NCI-H1436 (cell line): ENCODE measurements around the gene PPP1R9A.

Experiments
- DNase-seq: peaks from one replicate; lab custom pipeline; 2025; lab: John Stamatoyannopoulos, UW

PPP1R9A gene

DNA sequence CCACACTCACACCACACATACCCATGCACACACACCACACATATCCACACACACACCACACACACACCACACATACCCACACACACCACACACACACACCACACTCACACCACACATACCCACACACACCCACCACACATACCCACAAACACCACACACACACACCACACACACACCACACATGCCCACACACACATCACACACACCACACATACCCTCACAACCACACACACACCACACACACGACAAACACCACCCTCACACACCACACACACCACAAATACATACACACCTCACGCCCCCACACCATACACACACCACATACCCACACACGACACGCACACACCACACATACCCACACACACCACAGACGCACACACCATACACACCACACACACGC lies 297.2 kb downstream of the PPP1R9A start:
- DNase-seq = no peak

DNA sequence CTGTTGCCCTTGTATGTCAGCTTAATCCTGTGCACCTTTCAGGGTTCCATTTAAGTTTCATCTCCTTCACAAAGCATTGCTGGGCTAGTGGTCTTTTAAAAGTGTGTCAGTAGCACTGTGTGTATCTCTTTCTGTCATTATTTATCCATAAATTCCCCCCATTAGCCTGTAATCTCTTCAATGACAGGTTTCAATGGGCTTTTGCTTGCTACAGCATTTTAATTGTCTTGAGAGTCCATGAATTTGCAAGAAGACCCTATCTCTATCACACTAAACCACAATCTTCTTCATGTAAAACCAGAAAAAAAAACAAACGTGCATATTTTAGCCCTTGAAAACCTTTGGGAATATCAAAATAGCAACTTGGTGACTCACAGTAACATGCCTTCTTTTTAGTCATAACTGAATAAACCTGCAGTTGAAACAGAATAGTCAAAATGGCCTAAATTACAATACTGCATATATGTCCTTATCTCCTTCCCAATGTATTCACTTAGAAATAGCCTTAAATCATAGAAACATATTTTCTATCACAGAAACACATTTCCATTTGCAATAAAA lies 298.4 kb downstream of the PPP1R9A start:
- no peak for DNase-seq

DNA sequence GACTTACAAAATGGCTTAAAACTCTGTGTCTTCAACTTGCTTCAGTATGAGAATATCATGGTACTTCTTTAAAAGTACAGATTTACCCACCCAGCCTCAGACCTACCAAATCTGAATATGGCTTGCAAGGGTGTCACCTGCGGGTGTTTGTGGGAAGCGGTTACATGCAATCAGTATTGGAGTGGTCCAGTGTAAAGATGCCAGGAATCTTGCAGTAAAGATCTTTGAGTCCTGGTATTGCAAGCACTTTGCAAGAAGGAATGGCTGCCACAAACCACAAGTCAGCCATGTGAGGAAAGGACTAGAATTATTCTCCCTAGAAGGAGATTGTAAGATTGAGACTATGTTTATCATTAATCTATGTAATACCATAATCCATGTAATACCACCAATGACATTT lies 301.9 kb downstream of the PPP1R9A start:
- DNase-seq = no peak

DNA sequence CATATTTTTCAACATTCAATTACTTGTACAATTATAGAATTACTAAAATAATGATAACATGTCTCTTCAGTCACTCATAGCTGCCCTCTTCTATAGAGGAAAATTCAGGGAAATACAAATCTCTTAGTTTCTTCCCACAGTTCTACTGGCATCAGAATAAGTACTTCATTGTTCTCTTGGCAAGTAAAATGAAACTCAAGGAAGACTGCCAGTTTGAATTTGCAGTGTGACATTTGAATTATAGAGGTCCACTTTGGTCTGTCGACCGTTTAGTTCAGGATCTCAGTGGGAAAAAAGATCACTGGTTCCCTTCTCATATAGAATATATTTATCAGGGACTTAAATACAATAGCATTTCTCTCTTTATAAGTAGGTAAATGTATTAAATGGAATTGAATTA lies 302.4 kb downstream of the PPP1R9A start:
- no peak for DNase-seq

DNA sequence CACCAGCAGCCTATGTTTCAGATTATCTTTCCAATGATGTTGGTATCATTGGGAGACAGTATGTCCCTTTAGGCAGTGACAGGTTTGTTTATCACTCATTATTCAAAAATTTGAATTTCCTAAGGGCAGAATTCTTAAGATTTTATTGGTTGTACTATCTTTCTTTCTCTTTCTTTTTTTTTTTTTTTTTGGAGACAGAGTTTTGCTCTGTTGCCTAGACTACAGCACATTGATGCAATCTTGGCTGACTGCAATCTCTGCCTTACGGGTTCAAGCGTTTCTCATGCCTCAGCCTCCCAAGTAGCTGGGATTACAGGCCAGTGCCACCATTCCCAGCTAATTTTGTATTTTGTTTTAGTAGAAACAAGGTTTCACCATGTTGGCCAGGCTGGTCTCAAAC lies 305.8 kb downstream of the PPP1R9A start:
- no peak for DNase-seq

DNA sequence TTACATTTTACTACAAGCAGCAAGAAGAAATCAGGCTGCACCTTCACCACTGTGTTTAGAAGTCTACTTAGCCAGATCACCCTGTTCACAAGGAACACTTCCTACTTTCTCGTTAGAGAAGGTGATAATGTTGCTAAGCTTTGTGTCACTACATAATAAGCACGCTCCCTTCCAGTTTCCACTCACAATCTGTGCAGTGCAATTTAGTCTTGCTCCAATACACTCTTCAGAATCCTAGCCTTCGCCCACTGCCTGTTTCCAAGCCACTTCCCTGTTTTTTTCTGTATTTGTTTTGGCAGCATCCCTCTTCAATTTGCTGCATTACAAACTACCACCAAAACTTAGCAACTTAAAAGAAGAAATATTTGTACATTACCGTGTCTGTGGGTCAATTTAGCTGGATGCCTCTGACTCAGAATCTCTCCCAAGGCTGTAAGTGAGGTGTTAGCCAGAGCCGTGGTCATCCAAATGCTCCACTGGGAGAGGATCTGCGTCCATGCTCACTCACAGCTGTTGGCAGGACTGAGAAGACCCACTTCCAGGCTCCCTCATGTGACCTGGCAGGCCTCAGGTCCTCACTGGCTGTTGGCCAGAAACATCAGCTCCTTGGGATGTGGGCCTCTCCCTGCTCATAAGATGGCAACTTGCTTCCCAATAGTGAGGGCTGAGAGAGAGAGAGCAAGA lies 306.6 kb downstream of the PPP1R9A start:
- no peak for DNase-seq

DNA sequence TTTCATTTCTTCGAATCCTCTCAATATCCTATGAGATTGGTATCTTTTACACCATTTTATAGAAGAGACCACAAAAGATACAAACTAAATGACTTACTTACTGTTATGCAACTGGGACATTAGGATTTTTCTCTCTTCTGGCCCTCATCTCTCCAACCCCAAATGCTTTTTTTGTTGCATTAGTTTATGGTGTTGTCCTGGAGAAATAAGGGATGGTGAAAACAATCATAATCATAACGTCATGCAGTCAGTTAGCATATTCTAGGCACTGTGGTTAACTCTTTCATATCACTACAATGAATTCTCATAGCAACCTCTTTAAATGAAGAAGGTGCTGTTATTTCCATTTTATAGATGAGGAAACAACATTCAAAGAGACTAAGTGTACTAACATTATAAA lies 312.3 kb downstream of the PPP1R9A start:
- DNase-seq = no peak

DNA sequence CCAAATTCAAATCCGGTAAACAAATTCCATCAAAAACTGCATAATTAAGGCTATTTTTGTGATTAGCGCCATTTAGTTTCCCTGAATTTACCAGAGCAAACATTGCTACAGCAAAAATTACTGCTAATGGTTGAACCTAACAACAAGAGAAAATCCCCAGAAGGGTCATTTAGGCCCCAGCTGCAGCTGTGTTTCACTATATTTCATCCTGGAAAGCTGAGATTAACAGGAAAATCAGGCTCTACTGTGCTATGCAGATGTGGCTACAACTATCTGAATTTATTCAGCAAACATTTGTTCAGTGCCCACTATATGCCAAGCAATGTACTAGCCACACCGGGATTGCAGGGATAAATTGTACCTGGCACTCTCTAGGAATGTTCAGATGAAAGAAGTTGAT lies 312.9 kb downstream of the PPP1R9A start:
- no peak for DNase-seq

DNA sequence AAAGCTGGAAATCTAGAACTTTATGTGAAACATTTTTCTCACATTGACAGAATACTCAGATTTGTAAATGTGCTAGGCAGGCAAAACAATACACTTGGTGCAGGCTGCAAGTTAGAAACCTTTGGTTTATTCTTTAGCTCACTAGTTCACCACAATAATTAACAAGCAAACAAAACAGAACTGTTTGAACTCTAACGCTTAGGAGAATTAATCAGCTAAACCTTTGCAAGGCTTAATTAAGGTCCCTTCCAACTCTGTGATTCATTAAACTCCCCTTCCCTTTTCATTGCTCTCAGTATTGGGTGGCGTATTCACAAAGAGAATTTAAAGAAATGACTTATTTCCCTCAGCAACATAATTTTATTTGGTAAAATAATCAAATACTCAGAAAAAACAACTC lies 317.9 kb downstream of the PPP1R9A start:
- DNase-seq = no peak

DNA sequence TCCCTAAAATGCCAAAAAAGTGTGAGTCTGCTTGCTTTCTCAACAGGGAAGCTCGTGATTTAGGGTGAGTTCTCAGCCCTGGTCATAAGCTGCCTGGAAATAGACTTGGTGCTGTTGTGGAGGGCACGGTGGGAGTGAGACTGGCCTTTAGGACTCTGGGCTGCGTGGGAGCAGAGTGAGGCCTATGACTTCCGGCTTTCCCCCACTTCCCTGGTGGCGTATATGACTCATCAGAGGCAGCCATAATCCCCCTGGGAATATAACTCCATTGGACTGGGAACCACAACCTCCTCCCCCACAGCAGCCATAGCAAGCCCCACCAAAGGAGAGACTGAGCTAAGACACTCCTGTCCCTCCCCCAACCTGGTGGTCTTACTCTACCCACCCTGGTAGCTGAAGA lies 321.9 kb downstream of the PPP1R9A start:
- DNase-seq = no peak

DNA sequence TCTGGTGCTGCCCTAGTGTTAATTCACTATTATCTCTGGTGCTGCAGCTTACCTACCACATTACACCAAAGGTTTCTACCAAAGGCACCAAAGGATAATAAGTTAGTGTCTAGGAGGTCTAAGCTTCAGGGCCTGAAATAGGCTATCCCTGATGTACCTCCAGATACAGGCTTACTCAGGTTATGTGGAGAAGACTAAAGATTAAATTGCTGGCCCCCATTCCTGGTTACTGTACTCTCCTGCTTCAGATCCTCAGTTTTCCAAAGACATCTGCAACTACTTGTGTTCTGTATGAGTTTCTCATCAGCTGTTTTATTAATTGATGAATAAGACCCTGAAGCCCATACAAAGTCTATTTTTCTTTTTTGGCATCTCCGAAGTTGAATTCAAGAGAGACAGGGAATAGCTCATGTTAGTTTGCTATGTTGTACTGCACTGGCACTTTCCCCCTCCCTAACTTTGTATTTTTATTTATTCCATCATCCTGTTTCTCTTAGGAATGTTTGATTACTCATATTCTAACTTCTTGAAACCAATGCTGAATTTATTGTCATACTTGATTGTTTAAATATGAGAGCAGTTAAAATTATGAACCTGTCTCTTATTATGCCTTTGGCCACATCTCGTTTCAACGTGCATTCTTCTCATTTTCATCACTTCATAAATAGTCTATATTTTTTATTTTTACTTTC lies 331.0 kb downstream of the PPP1R9A start:
- DNase-seq = no peak

DNA sequence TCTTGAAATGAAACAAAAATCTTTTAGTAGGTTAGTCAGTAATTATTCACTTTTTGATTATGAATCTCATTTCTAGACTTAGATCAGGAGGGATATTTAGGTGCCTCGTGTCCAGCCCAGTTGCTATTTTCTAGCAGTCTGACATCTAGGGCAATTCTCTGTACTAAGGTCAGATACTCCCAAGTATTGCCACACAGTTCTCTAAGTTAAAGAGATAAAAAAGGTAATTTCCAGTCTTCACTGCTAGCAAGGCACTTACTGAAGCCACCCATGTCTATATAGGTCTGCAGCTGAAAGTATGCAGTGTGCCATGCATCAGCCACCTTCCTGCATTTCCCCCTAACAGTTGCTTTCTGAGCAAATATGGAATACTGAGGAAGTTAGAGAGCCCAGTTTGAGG lies 333.5 kb downstream of the PPP1R9A start:
- DNase-seq = no peak

DNA sequence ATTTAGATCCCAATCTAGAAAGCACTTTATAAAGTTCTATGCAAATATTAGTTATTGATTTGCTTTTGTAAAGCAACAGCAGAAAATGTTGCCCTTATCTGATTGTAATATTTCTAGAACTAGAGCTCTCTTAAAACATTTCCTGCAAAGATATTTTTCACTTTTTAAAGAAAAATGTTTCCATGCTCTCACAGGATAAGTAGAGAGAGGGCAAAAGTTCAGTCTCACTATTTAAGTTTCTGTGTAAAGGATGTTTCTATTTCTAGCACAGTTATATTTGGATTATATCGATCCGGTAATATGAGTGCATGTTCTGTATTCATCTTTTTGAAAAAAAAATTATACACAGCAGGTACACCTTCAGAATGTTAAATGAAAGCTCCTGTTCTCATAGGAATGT lies 334.9 kb downstream of the PPP1R9A start:
- no peak for DNase-seq

DNA sequence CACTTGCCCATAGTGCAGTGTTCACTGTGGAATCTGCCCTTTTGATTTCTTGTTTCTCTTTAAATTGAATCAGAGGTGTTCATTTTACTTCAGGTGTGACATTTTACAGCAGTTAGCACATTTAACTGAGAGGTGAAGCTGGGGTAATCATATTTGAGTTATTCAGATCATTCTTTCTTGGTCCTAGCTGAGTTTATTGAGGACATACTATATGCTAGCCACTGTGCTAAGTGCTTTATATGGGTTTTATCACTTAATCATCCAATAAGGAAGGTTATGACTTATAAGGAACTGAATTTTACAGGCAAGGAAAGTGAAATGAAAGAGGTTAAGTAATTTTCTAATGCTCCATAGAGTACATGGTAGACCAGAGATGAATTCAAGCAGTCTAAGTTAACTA lies 337.2 kb downstream of the PPP1R9A start:
- DNase-seq = no peak

DNA sequence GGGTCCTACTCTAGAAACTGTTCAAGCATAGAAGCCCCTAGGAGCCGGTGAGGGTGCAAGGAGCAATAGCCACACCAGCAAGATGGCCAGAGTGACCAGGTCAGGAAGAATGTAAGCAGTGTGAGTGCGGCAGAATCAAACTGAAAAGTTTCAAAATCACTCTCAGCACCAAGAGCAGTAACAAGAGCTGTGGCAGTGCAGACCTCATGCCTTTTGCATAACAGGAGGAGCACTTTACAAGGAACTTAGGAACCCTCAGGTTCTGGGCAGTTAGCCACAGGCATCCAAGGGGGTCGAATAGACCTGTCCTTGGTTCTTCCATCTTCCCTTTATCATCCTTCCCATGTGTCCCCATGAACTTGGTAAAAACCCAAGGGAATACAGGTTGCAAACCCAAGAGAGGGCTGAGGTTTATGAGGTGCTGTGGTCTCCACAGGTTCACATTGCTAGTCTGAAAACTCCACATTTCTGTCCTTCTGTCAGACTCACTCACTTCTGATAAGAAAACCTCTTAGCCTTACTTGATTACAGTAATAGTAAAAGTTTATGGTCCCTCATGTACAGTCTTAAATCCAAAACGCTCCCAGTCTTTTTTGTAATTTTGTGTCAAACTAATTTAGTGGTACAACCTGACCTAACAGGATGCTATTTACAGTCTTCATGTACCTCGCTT lies 338.6 kb downstream of the PPP1R9A start:
- no peak for DNase-seq

DNA sequence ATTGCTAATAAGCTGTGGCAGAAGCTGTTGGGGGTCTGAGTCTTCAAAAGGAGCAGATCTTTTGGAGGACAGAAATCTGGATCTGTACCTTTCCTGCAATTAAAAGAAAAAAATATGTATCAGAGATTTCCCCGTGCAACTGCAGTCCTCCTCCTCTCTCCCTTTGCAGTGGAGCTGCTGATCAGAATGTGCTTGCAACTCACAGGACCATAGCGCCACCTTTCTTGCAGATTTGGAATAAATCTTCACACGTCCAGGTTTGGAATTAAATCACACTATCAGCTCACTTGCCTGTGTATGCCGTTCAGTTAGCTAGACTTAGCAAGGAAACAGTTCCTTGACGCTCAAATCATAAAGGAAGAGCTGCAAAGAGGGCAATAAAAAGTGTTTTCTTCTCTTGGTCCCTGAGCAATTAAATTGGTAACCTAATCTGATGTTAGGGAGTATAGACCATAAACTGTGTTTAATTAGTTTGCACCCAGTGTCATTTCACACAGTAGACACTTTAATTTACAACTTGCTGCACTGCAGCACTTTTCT lies 339.5 kb downstream of the PPP1R9A start:
- DNase-seq = peak; percentile 82

DNA sequence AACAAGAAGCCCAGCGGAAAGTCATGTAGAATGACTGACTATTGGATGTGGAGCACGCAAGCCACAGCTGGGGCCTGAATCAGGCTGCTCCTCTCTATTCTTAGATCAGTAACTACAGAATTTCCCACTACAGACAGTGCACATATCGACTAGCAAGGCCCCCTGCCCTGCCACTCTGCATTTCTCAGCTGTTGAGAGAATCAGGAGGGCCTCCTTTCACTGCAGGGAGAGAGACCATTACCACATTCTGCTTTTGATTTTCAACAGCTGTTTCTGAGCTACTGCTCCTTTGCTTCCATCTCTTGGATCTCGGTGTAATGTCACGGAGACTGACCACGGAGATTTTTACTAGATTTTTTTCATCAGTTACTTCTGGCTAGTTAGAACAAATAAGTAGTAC lies 343.2 kb downstream of the PPP1R9A start:
- no peak for DNase-seq

DNA sequence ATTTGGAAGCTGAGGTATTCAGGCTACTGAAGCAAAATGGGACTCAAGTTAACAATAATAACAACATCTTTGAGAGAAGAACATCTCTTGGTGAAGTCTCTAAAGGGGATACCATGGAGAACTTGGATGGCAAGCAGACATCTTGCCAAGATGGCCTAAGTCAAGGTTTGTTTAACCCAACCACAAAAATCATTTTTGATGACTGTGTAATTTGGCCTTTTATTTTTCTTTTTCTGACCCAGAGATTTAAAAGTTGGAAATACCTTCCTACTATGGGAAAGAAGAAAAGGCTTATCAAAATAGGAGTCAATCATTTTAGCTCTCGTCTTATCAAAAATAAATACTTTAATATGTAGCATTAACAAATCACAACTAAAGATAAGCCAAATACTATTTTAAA lies 344.6 kb downstream of the PPP1R9A start:
- DNase-seq = no peak

DNA sequence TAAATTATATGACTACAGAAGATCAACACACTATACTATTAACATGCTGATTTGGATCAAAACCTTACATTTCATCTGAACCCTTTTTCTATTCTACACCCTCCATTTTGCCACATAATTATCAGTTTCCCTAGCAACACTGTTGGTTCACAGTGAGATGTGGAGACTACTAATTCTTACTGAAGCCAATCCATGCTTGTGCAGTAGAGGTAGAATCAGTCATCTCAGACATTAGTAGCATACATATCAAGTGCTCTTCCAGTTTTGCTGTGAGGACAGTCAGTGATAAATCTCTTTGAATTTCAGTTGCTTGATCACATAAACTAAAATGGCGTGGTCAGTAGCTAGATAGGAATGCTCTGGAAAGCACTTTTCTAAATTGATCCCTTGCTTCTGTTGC lies 346.6 kb downstream of the PPP1R9A start:
- no peak for DNase-seq

DNA sequence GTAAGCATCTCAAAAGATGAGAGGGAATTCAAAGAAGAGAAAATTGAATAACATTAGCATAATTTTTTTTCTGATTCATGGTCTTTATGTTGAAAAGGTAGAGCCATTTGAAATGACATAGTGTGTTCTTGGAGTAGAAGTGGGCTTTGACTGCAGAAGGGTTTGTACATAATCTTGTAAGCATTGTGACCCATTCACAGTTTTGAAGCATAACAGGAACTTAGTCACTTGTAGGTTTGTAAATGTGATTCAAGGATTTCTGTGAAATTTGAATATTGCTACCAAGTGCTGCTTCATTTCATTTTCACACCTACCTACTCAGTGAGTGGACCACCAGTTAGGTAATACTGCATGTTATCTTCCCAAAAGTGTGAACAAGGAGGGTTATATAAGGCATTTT lies 348.3 kb downstream of the PPP1R9A start:
- no peak for DNase-seq

DNA sequence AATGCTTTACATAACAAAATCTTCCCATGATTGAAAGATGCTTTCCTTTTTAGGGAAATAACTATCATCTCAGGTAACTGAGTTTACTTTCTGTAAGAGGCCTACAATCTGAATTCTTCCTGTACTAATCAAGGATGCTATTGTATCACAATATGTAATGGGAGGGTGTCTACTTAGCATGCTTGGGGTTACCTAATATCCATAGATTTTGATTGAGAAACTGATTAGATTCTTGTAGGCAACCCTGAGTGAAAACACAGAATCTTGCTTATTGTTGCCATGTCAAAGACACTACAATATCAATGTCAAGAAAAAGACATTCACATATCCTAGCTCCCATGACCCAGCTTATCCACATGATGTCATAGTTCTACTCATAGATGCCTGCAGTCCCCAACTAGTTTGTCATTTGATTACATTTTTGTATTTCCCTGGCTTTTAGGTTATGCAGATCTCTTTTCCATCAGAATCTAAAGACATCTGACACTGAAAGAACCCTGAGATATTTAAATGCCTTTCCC lies 354.6 kb downstream of the PPP1R9A start:
- no peak for DNase-seq

DNA sequence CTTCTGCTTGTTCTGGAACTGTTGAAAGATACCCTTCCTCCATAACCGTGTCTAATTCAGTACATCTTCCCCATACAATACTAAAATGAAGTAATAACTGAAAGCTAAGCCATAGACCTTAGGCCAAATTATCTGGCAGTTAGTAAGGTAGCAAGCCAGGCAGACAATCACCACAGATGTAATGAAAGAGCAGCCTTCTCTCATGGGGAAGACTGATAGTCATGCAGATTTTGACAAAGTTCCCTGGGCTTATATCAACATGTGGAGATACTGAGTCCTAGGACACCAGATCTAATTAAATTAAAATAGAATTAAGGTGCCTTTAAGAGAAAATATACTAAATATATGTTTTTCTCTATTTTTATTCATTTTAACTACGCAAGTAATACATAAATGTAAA lies 355.5 kb downstream of the PPP1R9A start:
- DNase-seq = no peak
